Activated gamma-delta T cell treated with anti-CD3 and anti-CD28 coated beads, Interleukin-2, amount 50 U/mL, for 16 hours (primary cell): Measurements from ENCODE around the gene LYRM4.

Experiments used
- DNase-seq: peaks from one replicate; pipeline ENCODE4 v3.0.0-alpha.2; 2020; ENCODE audit warnings: low read depth

Gene LYRM4

DNA sequence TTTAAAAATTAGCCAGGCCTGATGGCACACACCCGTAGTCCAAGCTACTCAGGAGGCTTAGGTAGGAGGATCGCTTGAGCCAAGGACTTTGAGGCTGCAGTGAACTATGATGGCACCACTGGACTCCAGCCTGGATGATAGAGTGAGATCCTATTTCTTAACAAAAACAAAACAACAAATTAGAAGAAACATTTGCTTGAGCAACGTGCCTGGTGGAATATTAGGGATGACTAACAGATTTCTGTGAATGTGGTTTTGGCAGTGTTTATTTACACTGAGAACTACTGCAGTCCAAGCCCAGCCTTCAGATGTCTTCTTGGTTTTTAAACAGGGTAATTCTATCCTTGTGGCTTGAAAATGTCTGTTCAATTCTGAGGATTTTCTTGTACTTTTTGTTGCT lies 166.4 kb downstream of the LYRM4 start:
- DNase-seq, result no peak

GRCh38 chr6:5093231-5094015 lies 167.3 kb downstream of the LYRM4 start:
- no peak for DNase-seq

DNA sequence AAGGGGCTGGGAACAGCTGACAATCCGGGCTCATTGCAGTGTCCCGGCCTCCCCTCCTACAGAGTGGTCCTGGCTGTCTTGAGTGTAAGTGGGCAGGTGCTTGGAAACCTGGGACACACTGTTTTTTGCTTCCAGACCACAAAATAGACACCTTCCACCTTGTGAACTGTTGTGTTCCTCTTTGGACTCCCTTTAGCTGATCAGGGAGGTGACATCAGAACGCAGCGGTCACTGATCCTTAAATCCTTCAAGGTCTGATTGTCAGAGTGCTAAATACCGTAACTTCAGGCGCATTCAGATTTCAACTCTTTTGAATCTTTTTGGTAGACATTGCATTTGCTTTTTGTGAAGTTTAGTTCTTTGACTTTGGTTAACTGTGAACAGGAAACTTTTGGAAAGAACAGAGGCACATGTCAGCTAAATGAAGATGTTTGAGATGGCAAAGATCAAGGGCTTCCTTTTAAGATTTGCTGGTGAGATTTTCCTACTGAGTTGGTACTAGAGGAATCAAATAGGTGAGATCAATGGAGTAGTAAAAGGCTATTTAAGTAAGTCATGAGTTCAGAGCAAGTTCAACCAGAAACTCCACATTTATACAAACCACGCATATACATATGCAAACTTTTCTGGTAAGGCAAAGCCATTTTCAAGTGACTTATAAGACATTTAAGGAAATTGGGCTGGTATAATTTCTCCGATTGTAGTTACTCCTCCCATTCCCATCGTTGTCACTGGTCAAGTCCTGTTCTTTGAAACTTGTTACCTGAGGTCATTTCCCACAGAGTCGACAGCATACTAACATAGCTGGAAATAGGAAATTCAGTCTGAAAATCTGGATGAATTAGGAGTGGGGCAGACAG lies 169.3 kb downstream of the LYRM4 start:
- DNase-seq, result no peak

DNA sequence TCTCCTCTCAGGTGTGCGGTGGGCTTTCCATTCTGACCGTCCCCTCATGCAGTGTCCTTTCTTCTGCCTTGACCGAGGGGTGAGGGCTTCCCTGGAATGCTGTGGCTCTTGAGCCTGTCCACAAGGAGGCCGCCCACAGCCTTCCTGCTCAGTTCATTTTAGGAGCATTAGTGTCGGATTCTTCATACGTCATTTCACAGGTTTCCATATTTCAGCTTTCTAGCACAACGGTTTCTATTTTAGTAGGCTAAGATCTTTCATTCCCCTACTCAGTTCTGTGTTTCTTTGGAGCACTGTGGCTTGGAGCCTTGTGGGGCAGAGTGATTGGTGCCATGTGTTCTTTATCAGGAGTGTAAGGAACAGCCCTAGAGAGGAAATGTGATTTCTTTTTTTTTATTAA lies 170.1 kb downstream of the LYRM4 start:
- no peak for DNase-seq

- no peak for DNase-seq
Measured at GRCh38 chr6:5089481-5090438, 171.0 kb downstream of the LYRM4 start.

DNA sequence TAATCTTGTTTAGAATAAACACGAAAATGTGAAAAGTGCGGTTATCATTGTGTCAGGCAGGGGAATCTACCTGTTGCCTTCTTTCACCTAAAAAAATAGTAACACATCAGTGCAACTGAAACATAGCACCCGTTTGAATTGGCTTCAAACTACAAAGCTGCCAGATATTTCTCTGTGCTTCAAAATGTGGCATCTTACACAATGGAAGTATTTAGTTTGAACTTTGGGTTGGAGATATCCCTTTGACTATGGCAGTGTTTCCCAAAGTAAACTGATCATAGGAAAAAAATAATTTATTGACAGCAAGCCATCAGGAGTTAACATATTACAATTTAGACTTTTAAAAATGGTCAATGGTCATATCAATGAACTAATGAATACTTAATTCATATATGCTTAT lies 172.0 kb downstream of the LYRM4 start:
- no peak for DNase-seq

GRCh38 chr6:5087389-5087788 lies 173.4 kb downstream of the LYRM4 start:
- DNase-seq, result no peak

GRCh38 chr6:5086294-5086890 lies 174.4 kb downstream of the LYRM4 start:
- no peak for DNase-seq

GRCh38 chr6:5085648-5086293 lies 175.0 kb downstream of the LYRM4 start:
- no peak for DNase-seq

DNA sequence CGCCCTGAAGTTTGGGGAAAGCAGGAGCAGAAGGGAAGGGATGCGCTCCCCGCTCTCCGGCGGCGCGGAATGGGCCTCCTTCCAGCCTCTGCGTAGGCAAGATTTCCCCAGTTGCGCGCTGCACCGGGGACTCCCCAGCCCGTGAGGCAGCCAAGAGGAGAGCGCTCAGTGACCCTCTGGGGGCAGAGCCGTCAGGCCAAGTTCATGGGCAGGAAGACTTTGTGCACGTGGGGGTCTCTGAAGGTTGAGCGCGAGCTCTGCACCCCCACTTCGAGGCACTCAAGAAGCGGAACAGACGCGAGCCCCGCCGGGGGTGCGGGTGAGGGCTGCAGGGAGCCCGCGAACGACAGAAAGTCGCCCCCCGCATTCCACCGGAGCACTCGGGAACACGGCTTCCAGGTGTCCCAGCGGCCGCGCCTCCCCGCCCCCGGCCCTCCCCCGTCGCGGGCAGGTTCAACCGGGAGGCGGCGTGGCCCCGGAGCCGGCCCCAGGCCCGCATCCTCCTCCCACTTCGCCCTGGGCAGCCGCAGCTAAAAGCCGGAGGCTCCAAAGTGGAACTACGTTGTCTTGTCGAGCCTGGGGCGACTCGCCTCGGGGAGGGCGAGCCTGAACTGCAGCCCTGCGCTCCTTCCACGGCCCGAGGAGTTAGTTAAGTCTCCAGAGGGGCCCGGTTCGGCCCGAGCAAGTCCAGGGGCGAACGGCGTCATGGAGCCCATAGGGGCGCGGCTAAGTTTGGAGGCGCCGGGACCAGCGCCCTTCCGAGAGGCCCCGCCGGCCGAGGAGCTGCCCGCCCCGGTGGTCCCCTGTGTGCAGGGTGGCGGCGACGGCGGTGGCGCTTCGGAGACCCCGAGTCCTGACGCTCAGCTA lies 175.7 kb downstream of the LYRM4 start, which contains the start of gene PPP1R3G:
PPP1R3G (plus strand) TSS at position 561 of the 867 bp plus-strand sequence; CDS start at position 706, 145 bp downstream.
- DNase-seq, result no peak

DNA sequence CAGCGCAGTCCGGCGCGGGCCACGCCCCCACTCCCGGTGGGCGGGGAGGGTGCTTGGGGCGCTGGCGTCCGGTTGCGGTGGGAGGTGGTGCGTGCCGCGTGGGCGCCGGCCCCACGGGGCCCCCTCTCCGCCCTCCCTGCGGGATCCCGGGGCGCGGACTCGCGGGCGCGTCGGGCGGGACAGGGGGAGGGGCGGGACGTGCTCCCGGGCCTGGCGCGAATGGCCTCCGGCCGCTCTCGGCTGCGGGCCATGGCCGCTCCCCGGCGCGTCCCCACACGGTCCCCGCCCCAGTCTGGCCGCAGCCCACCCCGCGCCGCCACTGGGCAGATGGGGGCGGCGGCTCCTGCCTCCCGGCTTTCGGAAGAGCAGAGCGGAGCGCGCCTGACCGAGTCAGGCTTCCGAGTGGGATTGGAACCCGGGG lies 176.4 kb downstream of the LYRM4 start:
- no peak for DNase-seq

DNA sequence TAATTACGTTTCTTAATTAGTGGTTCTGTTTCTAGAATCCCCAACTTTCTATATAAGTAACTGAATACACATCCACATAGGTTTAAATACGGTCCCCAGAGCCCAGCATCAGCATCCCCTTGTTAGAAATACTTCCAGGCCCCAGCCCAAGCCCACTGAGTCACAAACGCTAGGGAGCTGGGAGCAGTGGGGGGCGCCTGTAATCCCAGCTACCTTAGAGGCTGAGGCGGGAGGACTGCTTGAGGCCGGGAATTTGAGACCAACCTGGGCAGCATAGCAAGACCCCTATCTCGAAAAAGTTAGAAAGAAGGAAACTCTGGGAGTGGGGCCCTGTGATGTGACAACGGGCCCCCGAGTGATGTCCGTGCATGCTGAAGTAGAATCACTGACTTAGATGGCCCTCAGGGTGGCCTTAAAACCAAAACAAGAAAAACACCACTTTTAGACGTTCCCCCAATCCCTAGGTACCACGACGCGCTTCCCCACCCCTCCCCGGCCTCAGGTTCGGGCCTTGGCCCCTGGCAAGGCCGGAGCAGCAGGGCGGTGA lies 176.9 kb downstream of the LYRM4 start:
- DNase-seq, result no peak

GRCh38 chr6:5083307-5083583 lies 177.5 kb downstream of the LYRM4 start:
- no peak for DNase-seq

- DNase-seq, result no peak
Measured at GRCh38 chr6:5082487-5083306, 178.1 kb downstream of the LYRM4 start.

- DNase-seq, result no peak
Measured at GRCh38 chr6:5081955-5082354, 178.8 kb downstream of the LYRM4 start.

DNA sequence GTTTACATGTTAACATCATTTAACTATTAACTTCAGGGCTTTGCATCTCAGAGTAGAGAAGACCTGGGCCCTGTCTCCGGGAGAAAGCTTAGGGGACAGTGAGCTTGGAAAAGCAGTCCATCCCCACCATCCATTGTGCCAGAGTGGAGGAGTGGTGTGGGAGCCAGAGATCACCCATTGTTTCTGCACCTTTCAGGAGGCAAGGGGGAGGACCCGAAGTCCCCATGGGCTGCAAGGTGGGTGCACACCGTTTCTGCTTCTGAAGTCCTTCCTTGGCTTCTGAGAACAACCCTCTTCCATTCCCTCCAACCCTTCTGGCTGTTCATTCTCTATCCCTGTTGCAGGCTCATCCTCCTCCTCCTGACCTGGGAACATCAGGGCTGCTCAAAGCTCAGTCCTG lies 179.6 kb downstream of the LYRM4 start:
- no peak for DNase-seq

- DNase-seq, result no peak
Measured at GRCh38 chr6:5080574-5080973, 180.2 kb downstream of the LYRM4 start.

- DNase-seq, result no peak
Measured at GRCh38 chr6:5079692-5080091, 181.1 kb downstream of the LYRM4 start.

DNA sequence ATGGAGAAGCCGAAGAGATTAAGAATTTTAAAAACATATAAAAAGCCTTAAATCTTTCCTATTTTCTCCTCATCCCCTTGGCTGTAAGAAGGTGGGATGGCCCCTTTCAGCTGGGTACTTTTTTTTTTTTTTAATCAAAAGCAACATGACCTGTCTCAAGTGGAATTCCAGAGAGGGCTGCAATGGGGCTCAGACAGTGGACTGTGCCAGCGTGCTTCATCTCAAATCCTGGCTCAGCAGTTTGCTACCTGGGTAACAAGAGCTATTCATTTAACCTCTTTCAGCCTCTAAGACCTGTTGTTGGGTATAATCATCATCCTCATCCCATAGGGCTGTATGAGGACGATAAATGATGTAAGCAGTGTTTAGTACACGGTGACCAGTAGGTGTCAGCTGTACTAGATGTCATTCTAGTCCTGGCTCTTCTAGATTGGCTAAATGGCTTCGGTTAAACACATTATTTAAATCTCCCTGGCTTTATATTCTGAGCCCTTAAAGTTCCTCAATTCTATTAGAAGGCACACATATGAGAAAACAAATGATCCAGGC lies 182.6 kb downstream of the LYRM4 start:
- DNase-seq, result no peak
